ENCODE data around the gene RAX2.

DNA sequence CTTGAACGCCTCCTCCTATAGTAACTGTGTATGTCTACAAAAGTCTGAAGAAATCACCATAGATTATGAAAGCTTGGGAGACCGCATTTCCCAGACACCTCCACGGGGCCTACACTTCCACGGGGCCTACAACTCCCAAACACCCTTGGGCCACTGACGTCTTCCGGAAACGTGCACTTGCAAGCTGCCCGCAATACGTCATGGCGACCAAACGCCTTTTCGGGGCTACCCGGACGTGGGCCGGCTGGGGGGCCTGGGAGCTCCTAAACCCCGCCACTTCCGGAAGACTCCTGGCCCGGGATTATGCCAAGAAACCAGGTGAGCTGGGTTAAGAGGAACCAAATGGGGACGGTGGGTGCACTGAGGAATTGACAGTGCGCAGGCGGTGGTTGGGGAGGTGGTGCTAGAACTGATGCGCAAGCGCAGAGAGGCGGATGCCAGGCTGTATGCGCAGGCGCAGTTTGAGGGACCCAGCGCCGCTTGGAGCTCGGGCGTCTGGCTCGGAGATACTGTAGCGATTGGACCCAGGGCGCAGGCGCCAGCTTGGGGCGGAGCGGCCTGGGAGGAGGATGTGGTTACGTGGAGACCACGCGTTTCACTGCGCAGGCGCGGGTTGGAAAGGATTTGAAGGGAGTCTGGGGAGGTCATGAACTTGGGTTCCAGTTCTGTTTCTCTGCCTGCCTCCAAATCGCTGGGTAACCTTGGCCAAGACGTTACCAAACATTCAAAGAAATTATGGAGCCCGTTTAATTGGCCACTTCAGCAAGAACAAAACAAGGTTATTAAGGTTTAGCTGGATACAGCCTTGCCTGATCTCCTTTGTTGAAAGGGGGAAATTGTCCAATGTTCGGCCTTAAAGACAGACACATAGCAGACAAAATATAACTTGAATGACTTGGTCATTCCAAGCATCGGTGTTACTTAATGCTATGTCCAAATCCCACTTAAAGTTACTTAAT is 9.2 kb downstream of the RAX2 start, which contains the start of gene MRPL54:
- no peak for TF ChIP-seq CTCF (conservative IDR thresholded peaks at IDR 0.05; ENCODE audit: low read length)
- no peak for TF ChIP-seq EZH2phosphoT487 (IDR thresholded peaks at IDR 0.05; ENCODE audit: borderline replicate concordance)

Data from Loucy (cell line).